CD4-positive, alpha-beta T cell treated with Interleukin-15 for 4 hours (primary cell): ENCODE measurements around the gene SSMEM1.
"Not testable (repeated sequence)": the region's sequence is repeated elsewhere in the genome, so short reads cannot be mapped to it uniquely, and the experiment has no call there.

ENCODE experiments used
- DNase-seq: peaks from one replicate; pipeline ENCODE4 v3.0.0-alpha.2; 2020; ENCODE audit warnings: low spot score

Gene SSMEM1

GRCh38 chr7:130246491-130246890 lies 38.8 kb downstream of the SSMEM1 start:
- DNase-seq, result not testable (repeated sequence)

GRCh38 chr7:130248842-130249241 lies 41.2 kb downstream of the SSMEM1 start:
- DNase-seq, result not testable (repeated sequence)

GRCh38 chr7:130249626-130250025 lies 42.0 kb downstream of the SSMEM1 start:
- DNase-seq, result not testable (repeated sequence)

- no peak for DNase-seq
Measured at GRCh38 chr7:130254555-130254954, 46.9 kb downstream of the SSMEM1 start.

- no peak for DNase-seq
Measured at GRCh38 chr7:130256704-130257103, 49.0 kb downstream of the SSMEM1 start.

GRCh38 chr7:130258494-130259078 lies 50.9 kb downstream of the SSMEM1 start:
- DNase-seq, result no peak

- DNase-seq, result no peak
Measured at GRCh38 chr7:130262448-130262847, 54.8 kb downstream of the SSMEM1 start.

GRCh38 chr7:130263130-130263529 lies 55.5 kb downstream of the SSMEM1 start:
- DNase-seq, result no peak
